Hepatic stellate cell (primary cell): ENCODE measurements around the gene OR6C6.
"Not testable (repeated sequence)": the region's sequence is repeated elsewhere in the genome, so short reads cannot be mapped to it uniquely, and the experiment has no call there.

ENCODE experiments used
- DNase-seq: peaks from one replicate; pipeline ENCODE4 v3.0.0; 2011; ENCODE audit warnings: low spot score

The OR6C6 gene

DNA sequence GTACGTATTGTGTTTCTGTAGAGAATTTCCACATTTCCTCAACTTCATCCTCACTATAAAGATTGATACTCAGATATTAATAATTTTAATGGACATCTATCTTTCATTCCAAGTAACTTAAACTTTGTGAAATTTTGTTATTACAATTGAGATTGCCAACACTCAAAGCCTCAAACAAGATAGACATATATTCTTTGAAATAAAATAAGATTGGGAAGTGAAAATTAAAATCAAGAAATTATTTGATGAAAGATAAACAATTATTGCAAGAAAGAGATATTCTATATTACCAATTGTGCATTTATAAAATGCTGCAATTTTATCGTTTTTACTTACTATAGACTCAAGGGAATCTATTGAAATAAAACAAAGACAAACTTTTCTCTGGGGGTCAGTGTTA, at the start of gene OR6C6:
TSS of gene OR6C6 (minus strand) at position 101 of the 400 bp plus-strand sequence. CDS start 1,337 bp downstream, outside the sequence.
- DNase-seq, result no peak

GRCh38 chr12:55336002-55336401, 39.6 kb upstream of the OR6C6 start:
- no peak for DNase-seq

DNA sequence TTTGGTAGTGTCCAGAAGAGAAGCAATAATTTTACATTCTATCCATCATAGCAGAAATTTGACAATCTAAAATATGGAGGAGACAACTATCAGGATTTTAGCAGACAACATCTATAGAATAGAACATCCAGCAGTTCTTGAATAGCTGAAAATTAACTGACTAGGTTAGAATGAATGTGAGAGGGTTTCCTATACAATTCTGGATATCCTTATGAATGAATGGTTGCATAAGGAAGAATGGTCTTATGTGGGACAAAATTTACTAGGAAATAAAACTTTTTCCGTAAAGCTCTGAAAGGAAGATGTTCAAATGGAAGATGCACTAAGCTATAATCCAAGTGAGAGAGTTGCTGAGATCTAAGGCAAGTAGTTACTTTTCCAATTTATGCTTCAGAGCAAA, 34.1 kb upstream of the OR6C6 start, which contains the start of gene OR6C3:
TSS of gene OR6C3 (plus strand) at position 301 of the 400 bp plus-strand sequence. CDS start 955 bp downstream, outside the sequence.
- no peak for DNase-seq

DNA sequence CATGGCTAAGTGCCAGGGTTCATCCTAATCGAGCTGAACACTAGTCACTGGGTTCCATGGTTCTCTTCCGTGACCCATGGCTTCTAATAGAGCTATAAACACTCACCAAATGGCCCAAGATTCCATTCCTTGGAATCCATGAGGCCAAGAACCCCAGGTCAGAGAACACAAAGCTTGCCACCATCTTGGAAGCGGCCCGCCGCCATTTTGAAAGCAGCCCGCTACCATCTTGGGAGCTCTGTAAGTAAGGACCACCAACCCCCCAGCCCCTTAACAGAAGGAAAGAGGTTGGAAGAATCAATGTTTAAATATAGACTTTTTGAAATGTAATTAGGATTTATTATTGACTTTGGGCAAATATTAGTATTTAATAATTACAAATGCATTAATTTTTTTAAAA, 29.4 kb upstream of the OR6C6 start:
- DNase-seq, result not testable (repeated sequence)

DNA sequence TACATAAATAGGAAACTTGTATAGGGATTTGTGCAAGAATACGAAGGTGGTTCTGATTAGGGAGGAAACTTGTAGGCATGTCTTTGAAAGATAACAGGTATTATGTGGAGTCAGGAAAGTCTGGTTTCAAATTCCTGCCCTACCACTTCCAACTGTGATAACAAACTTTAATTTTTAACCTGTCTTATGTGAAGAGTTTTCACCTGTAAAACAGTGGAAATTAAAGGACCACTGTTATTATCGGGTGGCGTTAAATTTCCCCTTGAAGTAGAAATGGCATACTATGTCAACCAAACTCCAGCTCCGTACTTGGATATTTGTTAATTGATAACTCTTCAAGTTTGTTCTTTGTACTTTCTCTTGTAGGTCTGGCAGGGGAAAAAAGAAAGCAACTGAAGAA, 23.8 kb upstream of the OR6C6 start:
- no peak for DNase-seq

GRCh38 chr12:55314043-55314442, 17.7 kb upstream of the OR6C6 start, which contains the start of gene OR6C1:
OR6C1 (plus strand) TSS chr12:55314343; CDS start chr12:55320600, 6,257 bp downstream.
- DNase-seq, result no peak

GRCh38 chr12:55289999-55290398, 6.4 kb downstream of the OR6C6 start:
- no peak for DNase-seq

DNA sequence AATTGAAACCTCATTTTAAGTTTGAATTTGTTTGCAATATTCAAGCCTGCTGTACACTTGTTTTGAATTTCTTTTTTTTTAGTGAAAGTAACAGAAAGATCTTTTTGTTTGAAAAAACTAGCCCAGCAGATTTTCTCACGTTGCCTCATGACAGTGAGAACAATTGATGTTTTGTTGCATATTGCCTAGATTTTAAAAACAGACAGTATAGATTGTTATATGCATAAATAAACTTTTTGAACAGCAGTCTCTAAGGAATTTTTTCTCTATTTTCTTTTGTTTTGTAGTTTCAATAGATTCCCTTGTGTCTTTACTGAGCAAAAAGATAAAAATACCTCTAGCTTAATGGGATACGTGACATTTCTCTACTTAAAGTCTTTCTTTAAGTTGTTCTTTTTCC, 15.4 kb downstream of the OR6C6 start:
- no peak for DNase-seq

DNA sequence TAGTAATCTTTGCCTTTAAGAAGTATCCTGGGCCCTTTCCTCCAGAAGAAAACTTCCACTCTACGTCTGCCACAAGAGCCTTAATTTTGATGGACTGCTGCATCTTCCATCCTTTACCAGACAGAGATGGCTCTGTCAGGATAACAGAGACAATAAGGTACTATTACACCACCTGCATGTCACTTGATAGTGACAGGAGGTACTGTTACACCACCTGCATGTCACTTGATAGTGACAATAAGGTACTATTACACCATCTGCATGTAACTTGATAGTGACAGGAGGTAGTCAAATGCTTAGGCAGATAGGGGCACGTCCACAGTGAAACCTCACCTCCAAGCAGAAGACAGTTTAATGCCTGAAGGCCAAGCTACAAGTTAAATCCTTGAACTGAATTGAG, 38.1 kb downstream of the OR6C6 start:
- no peak for DNase-seq

GRCh38 chr12:55256831-55257230, 39.5 kb downstream of the OR6C6 start:
- no peak for DNase-seq

DNA sequence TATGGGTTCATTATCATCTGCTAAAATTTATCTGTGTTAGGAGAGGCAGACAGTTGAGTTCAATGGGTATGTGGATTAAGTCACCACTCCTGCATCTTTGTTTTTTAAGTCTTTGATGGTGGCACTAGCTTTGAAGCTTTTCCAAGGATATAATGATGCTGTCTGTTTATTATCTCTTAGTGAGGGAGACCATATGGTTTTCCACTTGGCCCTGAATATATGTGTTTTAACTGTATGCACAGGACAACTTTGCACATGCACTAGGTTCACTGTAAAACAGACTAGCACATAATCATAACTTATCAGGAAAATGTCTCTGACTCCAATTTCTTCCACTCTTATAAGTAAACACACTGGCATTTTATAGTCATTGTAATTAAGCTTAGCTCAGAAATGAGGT, 43.1 kb downstream of the OR6C6 start:
- no peak for DNase-seq

DNA sequence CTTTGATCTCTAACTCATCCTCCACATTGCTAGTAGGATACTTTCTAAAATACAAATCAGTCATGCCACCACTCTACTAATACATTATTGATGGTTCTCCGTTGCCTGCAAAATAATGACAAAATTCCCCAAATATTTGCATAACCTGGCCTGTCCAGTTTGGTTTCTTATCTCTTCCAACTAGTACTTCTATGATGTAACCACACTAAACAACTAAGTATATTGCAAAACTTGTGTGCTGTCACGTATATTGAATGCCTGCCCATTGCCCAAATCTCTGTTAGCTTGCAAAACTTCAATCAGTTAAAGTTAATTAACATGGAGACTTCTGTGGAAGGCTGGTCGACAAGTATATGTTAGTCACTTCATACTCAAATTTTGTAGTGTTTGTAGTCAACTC, 45.4 kb downstream of the OR6C6 start:
- no peak for DNase-seq

GRCh38 chr12:55246159-55246558, 50.2 kb downstream of the OR6C6 start:
- no peak for DNase-seq

DNA sequence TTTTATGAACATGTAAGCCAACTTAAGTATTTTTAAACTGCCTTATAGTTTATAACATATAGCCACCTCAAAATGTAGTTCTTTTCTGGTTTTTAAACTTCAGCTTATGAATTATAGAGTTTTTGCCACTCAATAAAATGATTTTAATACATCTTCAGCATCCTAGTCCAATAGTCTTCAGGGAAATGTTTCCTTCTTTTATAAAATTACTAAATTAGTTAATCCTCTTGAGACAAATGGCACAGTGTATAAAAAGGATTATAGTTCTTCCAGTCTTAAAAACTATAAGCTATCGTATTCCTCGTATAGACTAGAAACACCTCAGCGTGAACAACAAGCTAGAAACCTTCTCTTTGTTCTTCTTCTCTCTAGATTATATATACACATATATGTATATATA, 52.1 kb downstream of the OR6C6 start, which contains the start of gene OR6C74:
TSS of gene OR6C74 (plus strand) at position 301 of the 400 bp plus-strand sequence. CDS start 2,679 bp downstream, outside the sequence.
- DNase-seq, result no peak
